Smooth muscle cell (in vitro differentiated cells): ENCODE results near the gene PLXNB3. TPM values are rescaled to one million over a fixed set of nuclear protein-coding genes. Genes with fewer than 3 reads are reported as not detected.

ENCODE experiments used
- DNase-seq: peaks from one replicate; lab custom pipeline; 2025; ENCODE audit not compliant: unreplicated experiment; lab: John Stamatoyannopoulos, UW
- H2AFZ ChIP-seq: fragments of 200-600 bp; sonication (generic); 2 replicates; pipeline ENCODE4 v1.6.0; 2016; ENCODE audit warnings: antibody characterized with exemption, low read depth, mild to moderate bottlenecking
- H3F3A ChIP-seq: fragments of 200-600 bp; sonication (generic); 2 replicates; pipeline ENCODE4 v1.6.0; 2017; ENCODE audit warnings: antibody characterized with exemption, low read depth
- H3K27ac ChIP-seq: fragments of 200-600 bp; sonication (generic); 2 replicates; pipeline ENCODE4 v1.5.1; 2016; ENCODE audit warnings: low read depth, mild to moderate bottlenecking
- H3K27me3 ChIP-seq: fragments of 200-600 bp; sonication (generic); 2 replicates; pipeline ENCODE4 v1.6.1; 2016; ENCODE audit warnings: low read depth, mild to moderate bottlenecking
- H3K36me3 ChIP-seq: fragments of 200-600 bp; sonication (generic); 2 replicates; pipeline ENCODE4 v1.5.1; 2016; ENCODE audit warnings: low read depth
- H3K4me1 ChIP-seq: fragments of 200-600 bp; sonication (generic); 2 replicates; pipeline ENCODE4 v1.5.1; 2016; ENCODE audit warnings: low read depth
- H3K4me2 ChIP-seq: fragments of 200-600 bp; sonication (generic); 2 replicates; pipeline ENCODE4 v1.6.0; 2016; ENCODE audit warnings: mild to moderate bottlenecking
- H3K4me3 ChIP-seq: fragments of 200-600 bp; sonication (generic); 2 replicates; pipeline ENCODE4 v1.5.1; 2016; ENCODE audit warnings: mild to moderate bottlenecking
- H3K79me2 ChIP-seq: fragments of 200-600 bp; sonication (generic); 2 replicates; pipeline ENCODE4 v1.6.0; 2016; ENCODE audit warnings: low read depth, mild to moderate bottlenecking
- H3K9ac ChIP-seq: fragments of 200-600 bp; sonication (generic); 2 replicates; pipeline ENCODE4 v1.6.0; 2016; ENCODE audit warnings: low read depth
- H3K9me3 ChIP-seq: fragments of 200-600 bp; sonication (generic); replicated peaks from 2 replicates; pipeline ENCODE4 v1.5.1; 2016; ENCODE audit warnings: low read depth
- H4K20me1 ChIP-seq: fragments of 200-600 bp; sonication (generic); 2 replicates; pipeline ENCODE4 v1.6.0; 2016; ENCODE audit warnings: low read depth
- WGBS: methylation state at CpG from one replicate; pipeline ENCODE4 v1.1.7; 2016; ENCODE audit warnings: low lambda C conversion rate; 5-methylcytosine and 5-hydroxymethylcytosine counted together
- polyA plus RNA-seq: library from polyadenylated mRNA; unstranded; fragments of >200 nt; fragmentation: Nextera tagmentation; extraction: Ambion mirVana; gene quantifications from 2 replicates; pipeline ENCODE4 v1.2.1, GENCODE V29; 2016
- total RNA-seq: library from RNA; depleted of rRNA; stranded (reverse); fragments of >200 nt; gene quantifications from 2 replicates; pipeline ENCODE4 v1.2.3, GENCODE V29; 2014
- TF ChIP-seq, protein P1 (sequence below): fragments of 200-600 bp; sonication (generic); IDR thresholded peaks from 2 replicates; pipeline ENCODE4 v1.5.1; 2017; ENCODE audit warnings: borderline replicate concordance, mild to moderate bottlenecking, antibody characterized with exemption; ENCODE audit not compliant: insufficient read depth, poor library complexity, severe bottlenecking

Gene PLXNB3
- total RNA-seq (0.58 and 0.67 TPM in 2 replicates), polyA plus RNA-seq (3.9 and 7.8 TPM in 2 replicates)

DNA sequence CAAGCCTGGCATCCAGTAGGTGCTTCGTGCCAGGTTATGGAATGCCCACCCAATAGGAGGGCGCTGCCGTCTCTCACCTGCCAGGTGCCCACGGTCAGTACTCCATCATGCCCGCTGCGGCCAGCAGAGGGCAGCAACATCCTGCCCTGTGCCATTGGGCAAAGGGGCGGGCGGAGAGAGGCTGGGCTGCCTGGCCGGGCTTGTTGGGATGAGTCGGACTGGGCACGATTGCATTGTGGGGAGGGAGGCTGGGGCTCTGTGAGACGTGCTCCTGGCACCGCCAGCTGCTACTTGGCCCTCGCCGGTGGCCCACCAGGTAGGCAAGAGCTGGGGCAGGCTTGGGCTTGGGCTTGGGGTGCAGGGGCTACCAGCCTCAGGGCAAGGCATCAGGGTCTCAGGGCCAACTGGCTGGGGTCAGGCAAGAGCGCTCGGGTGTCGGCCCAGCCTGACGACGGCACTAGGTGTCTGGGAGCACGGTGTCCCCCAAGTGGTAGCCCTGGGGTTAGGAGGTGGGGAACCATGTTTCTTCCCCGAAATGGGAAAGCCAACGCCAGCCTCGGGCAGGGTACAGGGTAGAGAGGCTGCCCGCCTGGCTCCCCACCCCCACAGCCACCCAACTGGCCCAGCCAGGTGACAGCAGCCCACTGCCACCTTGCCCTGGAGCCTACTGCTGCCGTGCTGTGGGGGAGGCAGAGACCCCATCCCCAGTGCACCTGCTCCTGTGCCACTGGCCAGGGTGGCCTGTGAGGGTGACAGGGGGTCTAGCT lies at the start of gene PLXNB3:
Gene PLXNB3 (plus strand): TSS at position 261 of the 767 bp plus-strand sequence. CDS start 1,287 bp downstream, outside the sequence.
- WGBS: 68% methylated on average over 25 of the region's 26 CpGs
- no peak for DNase-seq
- Histone ChIP-seq H3F3A (no peaks in the 10 kb centered on the region), H4K20me1 (no peaks in the 10 kb centered on the region), H3K4me3 (no peak within 1 kb of the TSS), H3K79me2 (no peaks in the 10 kb centered on the region), H3K9ac (no peak within 1 kb of the TSS), H3K4me2 (peak within 1 kb of the TSS; percentile 87), H3K4me1 (no peaks in the 10 kb centered on the region), H3K27me3 (no peaks in the 10 kb centered on the region), H3K36me3 (no peaks in the 10 kb centered on the region), H3K27ac (no peak within 1 kb of the TSS), H3K9me3 (no peaks in the 10 kb centered on the region), H2AFZ (no peak within 1 kb of the TSS)
- TF ChIP-seq, protein P1, sequence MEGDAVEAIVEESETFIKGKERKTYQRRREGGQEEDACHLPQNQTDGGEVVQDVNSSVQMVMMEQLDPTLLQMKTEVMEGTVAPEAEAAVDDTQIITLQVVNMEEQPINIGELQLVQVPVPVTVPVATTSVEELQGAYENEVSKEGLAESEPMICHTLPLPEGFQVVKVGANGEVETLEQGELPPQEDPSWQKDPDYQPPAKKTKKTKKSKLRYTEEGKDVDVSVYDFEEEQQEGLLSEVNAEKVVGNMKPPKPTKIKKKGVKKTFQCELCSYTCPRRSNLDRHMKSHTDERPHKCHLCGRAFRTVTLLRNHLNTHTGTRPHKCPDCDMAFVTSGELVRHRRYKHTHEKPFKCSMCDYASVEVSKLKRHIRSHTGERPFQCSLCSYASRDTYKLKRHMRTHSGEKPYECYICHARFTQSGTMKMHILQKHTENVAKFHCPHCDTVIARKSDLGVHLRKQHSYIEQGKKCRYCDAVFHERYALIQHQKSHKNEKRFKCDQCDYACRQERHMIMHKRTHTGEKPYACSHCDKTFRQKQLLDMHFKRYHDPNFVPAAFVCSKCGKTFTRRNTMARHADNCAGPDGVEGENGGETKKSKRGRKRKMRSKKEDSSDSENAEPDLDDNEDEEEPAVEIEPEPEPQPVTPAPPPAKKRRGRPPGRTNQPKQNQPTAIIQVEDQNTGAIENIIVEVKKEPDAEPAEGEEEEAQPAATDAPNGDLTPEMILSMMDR: peak; percentile 67

DNA sequence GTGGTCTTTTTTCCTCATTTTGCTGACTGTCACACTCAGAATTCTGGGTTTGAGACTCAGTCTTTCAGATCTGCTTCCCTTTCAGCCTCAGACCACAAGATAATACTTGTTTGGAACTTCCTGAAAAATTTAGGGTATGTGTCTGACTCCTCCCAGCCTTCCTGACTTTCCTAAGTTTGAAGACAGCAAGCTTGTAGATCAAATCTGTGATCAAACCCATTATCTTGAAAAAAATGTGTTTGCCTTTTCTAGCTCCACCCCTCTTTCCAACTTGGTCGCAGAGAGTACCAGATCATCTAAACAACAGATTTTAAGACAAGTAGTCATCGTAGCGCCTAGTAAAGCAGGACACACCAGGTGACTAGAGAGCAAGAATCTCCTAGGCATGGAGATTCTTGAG lies 49.8 kb upstream of the PLXNB3 start:
- WGBS: 79% methylated on average over 3 of the region's 3 CpGs
- H3K36me3 ChIP-seq: no peaks in the 10 kb centered on the region
- no peaks in the 10 kb centered on the region for H3K79me2 ChIP-seq
- H2AFZ ChIP-seq: no peak overlapping the region
- H3K9me3 ChIP-seq: no peaks in the 10 kb centered on the region
- H3K4me1 ChIP-seq: no peaks in the 10 kb centered on the region
- H3K4me3 ChIP-seq: no peak overlapping the region
- TF ChIP-seq, protein P1: no peak
- H3K27ac ChIP-seq: no peak overlapping the region
- no peak for DNase-seq
- H3K9ac ChIP-seq: no peak overlapping the region
- H3F3A ChIP-seq: no peaks in the 10 kb centered on the region
- H3K4me2 ChIP-seq: no peak overlapping the region
- peaks cover 9% of the 10 kb centered on the region for H4K20me1 ChIP-seq
- no peaks in the 10 kb centered on the region for H3K27me3 ChIP-seq

DNA sequence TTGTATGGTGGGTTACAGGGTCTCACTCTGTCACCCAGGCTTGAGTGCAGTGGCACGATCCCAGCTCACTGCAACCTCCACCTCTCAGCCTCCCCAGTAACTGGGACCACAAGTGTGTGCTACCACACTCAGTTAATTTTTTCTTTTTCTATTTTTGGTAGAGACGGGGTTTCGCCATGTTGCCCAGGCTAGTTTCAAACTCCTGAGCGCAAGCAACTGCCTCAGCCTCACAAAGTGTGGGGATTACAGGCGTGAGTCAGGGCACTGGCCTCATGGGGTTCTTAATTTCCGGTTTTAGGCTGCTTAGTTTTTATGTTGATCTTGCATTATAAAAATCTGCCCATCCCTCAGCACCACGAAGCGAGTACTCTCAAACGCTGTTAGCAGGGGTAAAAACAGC lies 46.6 kb upstream of the PLXNB3 start:
- H3F3A ChIP-seq: no peaks in the 10 kb centered on the region
- H3K27ac ChIP-seq: no peak overlapping the region
- H3K9me3 ChIP-seq: no peaks in the 10 kb centered on the region
- TF ChIP-seq, protein P1: no peak
- H3K27me3 ChIP-seq: no peaks in the 10 kb centered on the region
- no peaks in the 10 kb centered on the region for H3K36me3 ChIP-seq
- H3K79me2 ChIP-seq: peaks cover 16% of the 10 kb centered on the region
- H3K4me3 ChIP-seq: no peak overlapping the region
- peaks cover 4% of the 10 kb centered on the region for H3K4me1 ChIP-seq
- WGBS: 86% methylated on average over 9 of the region's 9 CpGs
- no peak for DNase-seq
- no peak overlapping the region for H3K9ac ChIP-seq
- no peak overlapping the region for H2AFZ ChIP-seq
- H4K20me1 ChIP-seq: peaks cover 23% of the 10 kb centered on the region
- no peak overlapping the region for H3K4me2 ChIP-seq

DNA sequence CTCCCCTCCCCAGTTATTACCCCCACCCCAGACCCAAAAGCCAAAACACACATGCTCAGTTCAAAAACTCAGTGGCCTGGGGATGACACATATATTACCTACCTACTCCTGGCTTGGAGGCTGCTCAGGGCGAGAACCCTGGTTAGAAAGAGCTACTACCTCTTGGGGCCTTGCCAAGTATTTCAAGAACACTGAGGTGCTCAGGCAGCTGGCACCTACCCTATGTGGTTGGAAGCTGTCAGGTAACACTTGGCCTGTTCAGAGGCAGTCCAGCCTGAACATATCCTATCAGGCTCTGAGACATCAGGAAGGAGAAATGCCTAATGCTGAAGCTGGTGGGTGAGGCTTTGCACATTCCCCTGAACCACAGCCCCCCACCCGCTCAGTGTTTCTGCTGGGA lies 44.8 kb upstream of the PLXNB3 start:
- Histone ChIP-seq H3K9ac (no peak overlapping the region), H3K4me3 (no peak overlapping the region), H3F3A (no peaks in the 10 kb centered on the region), H3K4me1 (peaks cover 12% of the 10 kb centered on the region), H3K4me2 (no peak overlapping the region), H3K36me3 (no peaks in the 10 kb centered on the region), H3K27me3 (no peaks in the 10 kb centered on the region), H2AFZ (no peak overlapping the region), H3K27ac (no peak overlapping the region), H4K20me1 (peaks cover 33% of the 10 kb centered on the region), H3K9me3 (no peaks in the 10 kb centered on the region), H3K79me2 (peaks cover 24% of the 10 kb centered on the region)
- WGBS: 74% methylated on average over 2 of the region's 2 CpGs
- DNase-seq: no peak
- TF ChIP-seq, protein P1: no peak
